PC-3 (cell line): ENCODE results near the gene TSTD2. TPM values are rescaled to one million over a fixed set of nuclear protein-coding genes. Genes with fewer than 3 reads are reported as not detected.

Source experiments
- ATAC-seq: fragments of 200-7000 bp; cut with Tn5 transposase; 2 replicates; pipeline ENCODE4 v1.9.1; 2020; ENCODE audit warnings: mild to moderate bottlenecking, moderate library complexity
- BruUV-seq: library from RNA; stranded (reverse); fragments of 400-500 nt; replicated peaks from 2 replicates; lab custom pipeline; 2021; lab: Mats Ljungman, UMichigan
- CTCF ChIA-PET: fragments of 300-600 bp; sonication (Branson Sonifier 250); formaldehyde crosslinking; loops from one replicate; lab custom pipeline; 2022; ENCODE audit warnings: antibody characterized with exemption; lab: Charles Lee
- POLR2A ChIA-PET: fragments of 300-600 bp; sonication (Branson Sonifier 250); formaldehyde crosslinking; loops from one replicate; lab custom pipeline; 2022; ENCODE audit warnings: antibody characterized with exemption; ENCODE audit not compliant: unreplicated experiment; lab: Charles Lee
- DNase-seq: peaks from one replicate; pipeline ENCODE4 v3.0.0-alpha.2; 2015
- H2AFZ ChIP-seq: fragments of 300-600 bp; sonication (generic); 2 replicates; pipeline ENCODE4 v1.6.0; 2016; ENCODE audit warnings: antibody characterized with exemption, low read length
- H3F3A ChIP-seq: fragments of 300-600 bp; sonication (generic); one replicate; pipeline ENCODE4 v1.6.0; 2017; ENCODE audit warnings: antibody characterized with exemption, low read length, control low read depth, mild to moderate bottlenecking; ENCODE audit not compliant: unreplicated experiment
- H3K27ac ChIP-seq: fragments of 300-600 bp; sonication (generic); 2 replicates; pipeline ENCODE4 v1.5.1; 2016; ENCODE audit warnings: mild to moderate bottlenecking, low read length
- H3K27me3 ChIP-seq: fragments of 300-600 bp; sonication (generic); 2 replicates; pipeline ENCODE4 v1.6.1; 2016; ENCODE audit warnings: low read length, mixed read lengths
- H3K36me3 ChIP-seq: fragments of 300-600 bp; sonication (generic); 2 replicates; pipeline ENCODE4 v1.6.1; 2016; ENCODE audit warnings: low read depth, mixed run types, low read length, mixed read lengths
- H3K4me1 ChIP-seq: fragments of 300-600 bp; sonication (generic); 2 replicates; pipeline ENCODE4 v1.5.1; 2016; ENCODE audit warnings: low read length; ENCODE audit not compliant: insufficient read depth
- H3K4me2 ChIP-seq: fragments of 300-600 bp; sonication (generic); 2 replicates; pipeline ENCODE4 v1.6.0; 2016; ENCODE audit warnings: low read length
- H3K4me3 ChIP-seq: fragments of 300-600 bp; sonication (generic); 2 replicates; pipeline ENCODE4 v1.5.1; 2016; ENCODE audit warnings: mild to moderate bottlenecking, low read length, mixed read lengths
- H3K79me2 ChIP-seq: fragments of 300-600 bp; sonication (generic); 2 replicates; pipeline ENCODE4 v1.6.1; 2017; ENCODE audit warnings: low read length, mixed read lengths
- H3K9ac ChIP-seq: fragments of 300-600 bp; sonication (generic); 2 replicates; pipeline ENCODE4 v1.6.0; 2016; ENCODE audit warnings: mild to moderate bottlenecking, low read length
- H3K9me2 ChIP-seq: fragments of 300-600 bp; sonication (generic); replicated peaks from 2 replicates; pipeline ENCODE4 v1.6.1; 2016; ENCODE audit warnings: mixed run types, low read length, mixed read lengths
- H3K9me3 ChIP-seq: fragments of 300-600 bp; sonication (generic); 2 replicates; pipeline ENCODE4 v1.6.1; 2016; ENCODE audit warnings: low read length, mixed read lengths
- H4K20me1 ChIP-seq: fragments of 300-600 bp; sonication (generic); 2 replicates; pipeline ENCODE4 v1.6.1; 2016; ENCODE audit warnings: low read length, mixed read lengths
- CTCF ChIP-seq: fragments of 300-600 bp; sonication (generic); conservative IDR thresholded peaks from 2 replicates; pipeline ENCODE4 v1.5.1; 2017; ENCODE audit warnings: antibody characterized with exemption, low read depth, mild to moderate bottlenecking, low read length
- EZH2 ChIP-seq: fragments of 300-600 bp; sonication (generic); IDR thresholded peaks from one replicate; pipeline ENCODE4 v1.6.1; 2017; ENCODE audit warnings: antibody characterized with exemption, mild to moderate bottlenecking, low read length; ENCODE audit not compliant: unreplicated experiment
- EZH2phosphoT487 ChIP-seq: fragments of 300-600 bp; sonication (generic); IDR thresholded peaks from 2 replicates; pipeline ENCODE4 v1.6.1; 2018; ENCODE audit warnings: mild to moderate bottlenecking, antibody characterized with exemption, low read length, borderline replicate concordance
- intact Hi-C: fragments of 100-400 bp; cut with micrococcal nuclease; formaldehyde crosslinking; loops from 2 replicates; pipeline ENCODE4 v1.9.0; 2023
- total RNA-seq: library from RNA; depleted of rRNA; stranded (reverse); fragments of >200 nt; gene quantifications from 2 replicates; pipeline ENCODE4 v1.2.3, GENCODE V29; 2014; rRNA removed

Gene TSTD2
- total RNA-seq, 1 experiment from 2014 or later = 11.2 TPM

- no peak overlapping the region for H2AFZ ChIP-seq
- no peak overlapping the region for H3K4me3 ChIP-seq
- intact Hi-C loops = no loop called here
- no peaks in the 10 kb centered on the region for H3K27me3 ChIP-seq
- no TSS peak for BruUV-seq
- no peaks in the 10 kb centered on the region for H3K36me3 ChIP-seq
- ATAC-seq (no peak), DNase-seq (no peak)
- H3K79me2 ChIP-seq = no peaks in the 10 kb centered on the region
- ChIA-PET CTCF (no interaction called here), POLR2A (no interaction called here)
- no peak for TF ChIP-seq EZH2phosphoT487
- no peak for TF ChIP-seq EZH2
- no peak for TF ChIP-seq CTCF
- H3K4me1 ChIP-seq = no peaks in the 10 kb centered on the region
- no peaks in the 10 kb centered on the region for H3K9me3 ChIP-seq
- no peak overlapping the region for H3K9ac ChIP-seq
- no peaks in the 10 kb centered on the region for H3K9me2 ChIP-seq
- H4K20me1 ChIP-seq = no peaks in the 10 kb centered on the region
- no peak overlapping the region for H3K27ac ChIP-seq
- H3F3A ChIP-seq = no peaks in the 10 kb centered on the region
- H3K4me2 ChIP-seq = no peak overlapping the region
These were observed 80.0 kb downstream of the TSTD2 start for GRCh38 chr9:97553141-97553540.

DNA sequence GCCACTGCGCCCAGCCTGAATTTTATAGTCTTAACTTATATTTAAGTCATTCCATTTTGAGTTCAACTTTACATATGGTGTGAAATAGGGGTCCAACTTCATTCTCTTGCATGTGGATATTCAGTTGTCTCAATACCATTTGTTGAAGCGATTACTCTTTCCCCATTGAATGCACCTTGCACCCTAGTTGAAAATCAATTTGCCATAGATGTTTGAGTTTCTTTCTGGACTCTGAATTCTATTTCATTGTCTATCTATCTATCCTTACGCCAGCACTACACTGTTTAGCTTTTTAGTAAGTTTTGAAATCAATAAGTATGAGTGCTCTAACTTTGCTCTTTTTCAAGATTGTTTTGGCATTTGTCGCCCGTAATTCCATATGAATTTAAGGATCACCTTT lies 81.9 kb downstream of the TSTD2 start:
- Histone ChIP-seq H3K27ac (no peak overlapping the region), H3K9ac (no peak overlapping the region), H3K36me3 (no peaks in the 10 kb centered on the region), H3K4me3 (no peak overlapping the region), H3K27me3 (no peaks in the 10 kb centered on the region), H2AFZ (no peak overlapping the region), H3K79me2 (no peaks in the 10 kb centered on the region), H3K4me1 (no peaks in the 10 kb centered on the region), H3K9me2 (no peaks in the 10 kb centered on the region), H3K4me2 (no peak overlapping the region), H3K9me3 (no peaks in the 10 kb centered on the region), H4K20me1 (no peaks in the 10 kb centered on the region), H3F3A (no peaks in the 10 kb centered on the region)
- BruUV-seq = no TSS peak
- no peak for DNase-seq
- TF ChIP-seq EZH2 (no peak), EZH2phosphoT487 (no peak), CTCF (no peak)
- ATAC-seq = no peak
- CTCF ChIA-PET = no interaction called here
- intact Hi-C loops = no loop called here
- POLR2A ChIA-PET = no interaction called here

GRCh38 chr9:97550386-97550785 lies 82.8 kb downstream of the TSTD2 start:
- DNase-seq (no peak), ATAC-seq (no peak)
- Histone ChIP-seq H3K9me3 (no peaks in the 10 kb centered on the region), H4K20me1 (no peaks in the 10 kb centered on the region), H3K36me3 (no peaks in the 10 kb centered on the region), H3K79me2 (no peaks in the 10 kb centered on the region), H3K4me1 (no peaks in the 10 kb centered on the region), H3K4me2 (no peak overlapping the region), H3K9ac (no peak overlapping the region), H2AFZ (no peak overlapping the region), H3K27me3 (no peaks in the 10 kb centered on the region), H3F3A (no peaks in the 10 kb centered on the region), H3K9me2 (no peaks in the 10 kb centered on the region), H3K4me3 (no peak overlapping the region), H3K27ac (no peak overlapping the region)
- CTCF ChIA-PET = no interaction called here
- TF ChIP-seq EZH2 = no peak
- intact Hi-C loops = no loop called here
- POLR2A ChIA-PET = no interaction called here
- no TSS peak for BruUV-seq

Other genes with a start within 250 kb of the TSTD2 start
- 4.2 and 4.3 TPM in 2 replicates for gene TDRD7, start 221.3 kb downstream of the TSTD2 start, total RNA-seq
- gene TMOD1, start 131.7 kb downstream of the TSTD2 start, total RNA-seq = not detected in 2 replicates
- gene NCBP1, start 453 bp upstream of the TSTD2 start, total RNA-seq = 22.6 and 23.0 TPM in 2 replicates
- gene XPA, start 64.0 kb upstream of the TSTD2 start, total RNA-seq = 7.4 and 9.4 TPM in 2 replicates
- gene FOXE1, start 219.9 kb upstream of the TSTD2 start, total RNA-seq = not detected in 2 replicates